GM12878 (cell line): ENCODE results near the gene NFKBIB. TPM values are rescaled to one million over a fixed set of nuclear protein-coding genes. Genes with fewer than 3 reads are reported as not detected.

ENCODE experiments used
- ATAC-seq: fragments of 200-7000 bp; cut with Tn5 transposase; 3 replicates; pipeline ENCODE4 v1.9.1; 2020; ENCODE audit warnings: mild to moderate bottlenecking, moderate library complexity
- BruUV-seq: library from RNA; stranded (reverse); fragments of 400-500 nt; replicated peaks from 2 replicates; lab custom pipeline; 2021; lab: Mats Ljungman, UMichigan
- CTCF ChIA-PET: fragments of 300-600 bp; sonication (Branson Sonifier 250); formaldehyde crosslinking; extraction: SDS; loops from one replicate; lab custom pipeline; 2021; ENCODE audit warnings: inconsistent platforms; lab: Yijun Ruan, JAX
- POLR2A ChIA-PET: fragments of 350-600 bp; formaldehyde crosslinking; extraction: SDS; loops from one replicate; lab custom pipeline; 2021; ENCODE audit warnings: inconsistent platforms; lab: Charles Lee
- RAD21 ChIA-PET: fragments of 300-600 bp; sonication (Branson Sonifier 250); formaldehyde crosslinking; loops from one replicate; lab custom pipeline; 2023; ENCODE audit warnings: antibody characterized with exemption; ENCODE audit not compliant: unreplicated experiment; lab: Charles Lee
- SMC1A ChIA-PET: fragments of 300-600 bp; sonication (Branson Sonifier 250); formaldehyde crosslinking; loops from one replicate; lab custom pipeline; 2023; ENCODE audit not compliant: unreplicated experiment, uncharacterized antibody; lab: Charles Lee
- DNase-seq: peaks from one replicate; pipeline ENCODE4 v3.0.0-alpha.2; 2011; ENCODE audit warnings: low read depth, low spot score
- FAIRE-seq: peaks from 3 replicates; lab custom pipeline; 2011; peaks lifted over from hg19 to GRCh38; lab: Jason Lieb, UNC
- H2AFZ ChIP-seq: 2 replicates; pipeline ENCODE4 v1.6.0; 2011; ENCODE audit warnings: low read depth, low read length, control low read depth; ENCODE audit not compliant: control insufficient read depth
- H3K27ac ChIP-seq: 2 replicates; pipeline ENCODE4 v1.5.1; 2011; ENCODE audit warnings: control low read depth; ENCODE audit not compliant: control insufficient read depth, insufficient read depth
- H3K27me3 ChIP-seq, 2 experiments: replicated peaks in 1 of 2; 2 replicates each; pipeline versions ENCODE4 v1.6.0 to v1.6.1; 2011; ENCODE audit warnings: low read length in 1 of 2; ENCODE audit not compliant: control insufficient read depth in 2 of 2, insufficient read depth in 2 of 2
- H3K36me3 ChIP-seq, 2 experiments: 2 replicates each; pipeline ENCODE4 v1.5.1; 2011; ENCODE audit warnings: low read length in 1 of 2; ENCODE audit not compliant: control insufficient read depth in 2 of 2, insufficient read depth in 2 of 2
- H3K4me1 ChIP-seq: 2 replicates; pipeline ENCODE4 v1.6.1; 2011; ENCODE audit warnings: mild to moderate bottlenecking, low read length, moderate library complexity, mixed read lengths; ENCODE audit not compliant: control insufficient read depth, insufficient read depth
- H3K4me2 ChIP-seq: 2 replicates; pipeline ENCODE4 v1.6.0; 2011; ENCODE audit warnings: control low read depth; ENCODE audit not compliant: control insufficient read depth, insufficient read depth
- H3K4me3 ChIP-seq: fragments of 200-600 bp; sonication (generic); 2 replicates; pipeline ENCODE4 v1.5.1; 2016
- H3K79me2 ChIP-seq: 2 replicates; pipeline ENCODE4 v1.6.0; 2011; ENCODE audit warnings: low read length; ENCODE audit not compliant: control insufficient read depth, insufficient read depth
- H3K9ac ChIP-seq: 2 replicates; pipeline ENCODE4 v1.8.0; 2011; ENCODE audit warnings: low read length, control low read depth, mixed read lengths; ENCODE audit not compliant: control insufficient read depth, insufficient read depth
- H3K9me3 ChIP-seq: replicated peaks from 3 replicates; pipeline ENCODE4 v1.5.1; 2011; ENCODE audit warnings: mild to moderate bottlenecking, low read length; ENCODE audit not compliant: control insufficient read depth, insufficient read depth
- H4K20me1 ChIP-seq: 2 replicates; pipeline ENCODE4 v1.6.0; 2011; ENCODE audit not compliant: control insufficient read depth, insufficient read depth
- ATF3 ChIP-seq: IDR thresholded peaks from 2 replicates; pipeline ENCODE4 v1.6.1; 2011; ENCODE audit warnings: low read depth, mild to moderate bottlenecking, low read length, moderate library complexity, borderline replicate concordance; ENCODE audit errors: extremely low read depth
- BMI1 ChIP-seq: fragments of 450-650 bp; IDR thresholded peaks from 2 replicates; pipeline ENCODE4 v1.6.1; 2016; ENCODE audit warnings: mild to moderate bottlenecking, moderate library complexity, borderline replicate concordance
- BRCA1 ChIP-seq: IDR thresholded peaks from 2 replicates; pipeline ENCODE4 v1.6.1; 2011; ENCODE audit warnings: low read depth, low read length, improper control_type of control experiment
- CHD2 ChIP-seq: IDR thresholded peaks from 2 replicates; pipeline ENCODE4 v1.6.1; 2011; ENCODE audit warnings: low read depth, low read length, improper control_type of control experiment, borderline replicate concordance
- CHD4 ChIP-seq: fragments of 200-600 bp; sonication (generic); IDR thresholded peaks from 2 replicates; pipeline ENCODE4 v1.6.1; 2016; ENCODE audit warnings: mild to moderate bottlenecking
- DPF2 ChIP-seq: fragments of 450-650 bp; IDR thresholded peaks from 2 replicates; pipeline ENCODE4 v1.6.1; 2017; ENCODE audit warnings: mild to moderate bottlenecking
- HDAC6 ChIP-seq: fragments of 200-600 bp; sonication (generic); IDR thresholded peaks from one replicate; pipeline ENCODE4 v1.8.0; 2017; ENCODE audit warnings: antibody characterized with exemption; ENCODE audit not compliant: unreplicated experiment
- LARP7 ChIP-seq: fragments of 450-650 bp; IDR thresholded peaks from 2 replicates; pipeline ENCODE4 v1.6.1; 2017; ENCODE audit warnings: mild to moderate bottlenecking
- NR2C2 ChIP-seq: IDR thresholded peaks from 2 replicates; pipeline ENCODE4 v1.6.1; 2011; ENCODE audit warnings: borderline replicate concordance, low read depth; ENCODE audit not compliant: control insufficient read depth, insufficient read length
- NR2F1 ChIP-seq: fragments of 450-650 bp; conservative IDR thresholded peaks from 2 replicates; pipeline ENCODE4 v1.6.1; 2017; ENCODE audit warnings: mild to moderate bottlenecking
- RUNX3 ChIP-seq: IDR thresholded peaks from 2 replicates; pipeline ENCODE4 v1.6.1; 2012; ENCODE audit warnings: low read length, inconsistent platforms
- SIN3A ChIP-seq: IDR thresholded peaks from 2 replicates; pipeline ENCODE4 v1.6.1; 2012; ENCODE audit warnings: low read depth, low read length, improper control_type of control experiment
- SMAD5 ChIP-seq: IDR thresholded peaks from 2 replicates; pipeline ENCODE4 v1.6.1; 2016; ENCODE audit warnings: antibody characterized with exemption, low read depth
- in situ Hi-C: fragments of 300-500 bp; cut with MboI; formaldehyde crosslinking; loops from 9 replicates; pipeline ENCODE4 v1.14.3; 2018; ENCODE audit warnings: mixed read lengths
- intact Hi-C: fragments of 100-400 bp; cut with micrococcal nuclease; formaldehyde crosslinking; loops from one replicate; pipeline ENCODE4 v1.14.2; 2022; ENCODE audit not compliant: unreplicated experiment
- polyA plus RNA-seq, 11 experiments: library from polyadenylated mRNA; depleted of rRNA in 4 of 11; unstranded in 6 of 11; stranded (reverse) in 5 of 11; fragments of >200 nt; fragmentation: Nextera tagmentation in 4 of 11; fragmentation: Illumina TruSeq in 1 of 11; extraction: Ambion mirVana in 4 of 11; extraction: Trizol in 1 of 11; gene quantifications; 1 replicate in 1 of 11; 2 replicates in 10 of 11; pipeline versions ENCODE4 v1.2.1 to v1.2.3, GENCODE V29; 2011 to 2016; ENCODE audit warnings: inconsistent platforms in 2 of 11, missing spikeins in 2 of 11, low read depth in 1 of 11
- total RNA-seq, 4 experiments: library from RNA; depleted of rRNA in 3 of 4; stranded (reverse); fragments of >200 nt in 3 of 4; fragmentation: Illumina TruSeq in 1 of 4; extraction: Trizol in 1 of 4; gene quantifications; 2 replicates each; pipeline versions ENCODE4 v1.2.1 to v1.2.3, GENCODE V29; 2013 to 2021
- TF ChIP-seq, protein P1 (sequence below): IDR thresholded peaks from 2 replicates; pipeline ENCODE4 v1.6.1; 2012; ENCODE audit warnings: low read depth, low read length, improper control_type of control experiment
- TF ChIP-seq, protein P2 (sequence below): IDR thresholded peaks from 2 replicates; pipeline ENCODE4 v1.6.1; 2012; ENCODE audit warnings: low read length, inconsistent platforms

The NFKBIB gene
- total and polyA plus RNA-seq, 10 of the 15 experiments (the other 5 are each of a cell fraction or from before 2014, with no cell fraction given): 1.2 to 60.9 (median 31.0) TPM

- no peak for TF ChIP-seq SIN3A
- TF ChIP-seq CHD2: no peak
- no peak for TF ChIP-seq NR2C2
- TF ChIP-seq ATF3: no peak
- TF ChIP-seq LARP7: no peak
- no peak for TF ChIP-seq RUNX3
- no peak for TF ChIP-seq BRCA1
- no peak for TF ChIP-seq NR2F1
Measured at GRCh38 chr19:38889803-38890202, 10.0 kb upstream of the NFKBIB start (continued).

DNA sequence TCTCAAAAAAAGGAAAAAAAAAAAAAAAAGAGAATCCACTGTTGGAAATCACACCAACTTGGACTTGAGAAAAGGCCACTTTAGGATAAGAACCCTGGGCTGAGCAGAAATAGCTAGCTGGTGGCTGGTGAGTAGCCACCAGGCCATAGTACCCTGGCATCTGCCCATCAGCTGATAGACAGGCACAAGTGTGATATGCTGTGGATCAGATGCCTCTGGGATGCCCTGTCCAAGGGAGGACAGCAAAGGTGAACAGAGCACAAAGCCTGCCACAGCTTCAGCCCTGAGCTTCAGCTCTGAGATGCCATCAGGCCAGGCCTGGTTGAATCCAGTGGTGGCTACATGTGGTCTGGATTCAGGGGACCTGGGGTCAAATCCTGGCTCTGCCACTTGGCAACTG is 9.1 kb upstream of the NFKBIB start:
- Histone ChIP-seq H3K36me3 (no peaks in the 10 kb centered on the region; a peak in 1 of 4 replicates), H3K9ac (no peak overlapping the region), H3K4me3 (no peak overlapping the region), H3K9me3 (no peaks in the 10 kb centered on the region), H3K27ac (no peak overlapping the region), H3K27me3 (no peaks in the 10 kb centered on the region), H3K4me2 (no peak overlapping the region), H3K4me1 (no peaks in the 10 kb centered on the region), H2AFZ (no peak overlapping the region), H4K20me1 (no peaks in the 10 kb centered on the region), H3K79me2 (no peaks in the 10 kb centered on the region)
- in situ Hi-C loops (no loop called here), intact Hi-C loops (no loop called here)
- ATAC-seq (no peak), DNase-seq (no peak), FAIRE-seq (no peak)
- ChIA-PET CTCF (interaction anchor here (5.8 kb wide), 1 partner anchor 13 kb away, joined by 62 read pairs; the partner anchor contains the start of gene RINL), POLR2A (interaction anchor here (0.6 kb wide), 1 partner anchor 659 kb away, joined by 3 read pairs; no protein-coding TSS in a partner anchor), SMC1A (no interaction called here), RAD21 (no interaction called here)
- BruUV-seq: no TSS peak
- TF ChIP-seq, protein P1, sequence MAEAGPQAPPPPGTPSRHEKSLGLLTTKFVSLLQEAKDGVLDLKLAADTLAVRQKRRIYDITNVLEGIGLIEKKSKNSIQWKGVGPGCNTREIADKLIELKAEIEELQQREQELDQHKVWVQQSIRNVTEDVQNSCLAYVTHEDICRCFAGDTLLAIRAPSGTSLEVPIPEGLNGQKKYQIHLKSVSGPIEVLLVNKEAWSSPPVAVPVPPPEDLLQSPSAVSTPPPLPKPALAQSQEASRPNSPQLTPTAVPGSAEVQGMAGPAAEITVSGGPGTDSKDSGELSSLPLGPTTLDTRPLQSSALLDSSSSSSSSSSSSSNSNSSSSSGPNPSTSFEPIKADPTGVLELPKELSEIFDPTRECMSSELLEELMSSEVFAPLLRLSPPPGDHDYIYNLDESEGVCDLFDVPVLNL: no peak
- TF ChIP-seq SMAD5 (no peak), BMI1 (no peak), CHD4 (no peak), HDAC6 (no peak), DPF2 (no peak)
- TF ChIP-seq, protein P2, sequence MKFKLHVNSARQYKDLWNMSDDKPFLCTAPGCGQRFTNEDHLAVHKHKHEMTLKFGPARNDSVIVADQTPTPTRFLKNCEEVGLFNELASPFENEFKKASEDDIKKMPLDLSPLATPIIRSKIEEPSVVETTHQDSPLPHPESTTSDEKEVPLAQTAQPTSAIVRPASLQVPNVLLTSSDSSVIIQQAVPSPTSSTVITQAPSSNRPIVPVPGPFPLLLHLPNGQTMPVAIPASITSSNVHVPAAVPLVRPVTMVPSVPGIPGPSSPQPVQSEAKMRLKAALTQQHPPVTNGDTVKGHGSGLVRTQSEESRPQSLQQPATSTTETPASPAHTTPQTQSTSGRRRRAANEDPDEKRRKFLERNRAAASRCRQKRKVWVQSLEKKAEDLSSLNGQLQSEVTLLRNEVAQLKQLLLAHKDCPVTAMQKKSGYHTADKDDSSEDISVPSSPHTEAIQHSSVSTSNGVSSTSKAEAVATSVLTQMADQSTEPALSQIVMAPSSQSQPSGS: no peak
